Right lobe of liver (tissue), 4 donors: ENCODE measurements around the gene PCDHGA6.
"Not testable (repeated sequence)": the region's sequence is repeated elsewhere in the genome, so short reads cannot be mapped to it uniquely, and the experiment has no call there.

Experiments used
- POLR2A ChIP-seq: fragments of 450-650 bp; IDR thresholded peaks from one replicate; pipeline ENCODE4 v1.6.1; 2017; ENCODE audit warnings: antibody characterized with exemption, mild to moderate bottlenecking
- TF ChIP-seq, protein P1 (sequence below), 4 donors: fragments of 200-600 bp in 3 of 4; fragments of 450-650 bp in 1 of 4; IDR thresholded peaks; one replicate each; pipeline versions ENCODE4 v1.5.1 to v1.8.0; 2016 to 2022; ENCODE audit warnings: antibody characterized with exemption in 4 of 4, mild to moderate bottlenecking in 2 of 4
- donor health status: DM: no; HTN: no; CAD: no.
- donor health status: DM: no; HTN: no; CAD: no.
- donor health status: DM: no; HTN: yes; CAD: no.

- TF ChIP-seq, protein P1, sequence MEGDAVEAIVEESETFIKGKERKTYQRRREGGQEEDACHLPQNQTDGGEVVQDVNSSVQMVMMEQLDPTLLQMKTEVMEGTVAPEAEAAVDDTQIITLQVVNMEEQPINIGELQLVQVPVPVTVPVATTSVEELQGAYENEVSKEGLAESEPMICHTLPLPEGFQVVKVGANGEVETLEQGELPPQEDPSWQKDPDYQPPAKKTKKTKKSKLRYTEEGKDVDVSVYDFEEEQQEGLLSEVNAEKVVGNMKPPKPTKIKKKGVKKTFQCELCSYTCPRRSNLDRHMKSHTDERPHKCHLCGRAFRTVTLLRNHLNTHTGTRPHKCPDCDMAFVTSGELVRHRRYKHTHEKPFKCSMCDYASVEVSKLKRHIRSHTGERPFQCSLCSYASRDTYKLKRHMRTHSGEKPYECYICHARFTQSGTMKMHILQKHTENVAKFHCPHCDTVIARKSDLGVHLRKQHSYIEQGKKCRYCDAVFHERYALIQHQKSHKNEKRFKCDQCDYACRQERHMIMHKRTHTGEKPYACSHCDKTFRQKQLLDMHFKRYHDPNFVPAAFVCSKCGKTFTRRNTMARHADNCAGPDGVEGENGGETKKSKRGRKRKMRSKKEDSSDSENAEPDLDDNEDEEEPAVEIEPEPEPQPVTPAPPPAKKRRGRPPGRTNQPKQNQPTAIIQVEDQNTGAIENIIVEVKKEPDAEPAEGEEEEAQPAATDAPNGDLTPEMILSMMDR (IDR thresholded peaks at IDR 0.05): peak; percentile 51 to 62 (median 53)
- not testable (repeated sequence) for TF ChIP-seq POLR2A
Measured at GRCh38 chr5:141407790-141408505, 34.3 kb downstream of the PCDHGA6 start, which contains the start of gene PCDHGB6.
